Measurements from ENCODE around the gene PODXL2. TPM values are rescaled to one million over a fixed set of nuclear protein-coding genes. Genes with fewer than 3 reads are reported as not detected.

Gene PODXL2
- total RNA-seq, 1 donor from 2014 or later = 28.9 TPM

GRCh38 chr3:127709320-127710060 is 80.5 kb downstream of the PODXL2 start:
- TF ChIP-seq CTCF (conservative IDR thresholded peaks at IDR 0.05; ENCODE audit: low read depth, low read length) = no peak
- no peak for DNase-seq (ENCODE audit: low read depth)
- no peak overlapping the region for H3K4me3 ChIP-seq (ENCODE audit: low read depth, low read length)

GRCh38 chr3:127710155-127710941 is 81.4 kb downstream of the PODXL2 start:
- H3K4me3 ChIP-seq (ENCODE audit: low read depth, low read length) = no peak overlapping the region
- no peak for DNase-seq (ENCODE audit: low read depth)
- TF ChIP-seq CTCF (conservative IDR thresholded peaks at IDR 0.05; ENCODE audit: low read depth, low read length) = peak; percentile 1

- TF ChIP-seq CTCF (conservative IDR thresholded peaks at IDR 0.05; ENCODE audit: low read depth, low read length) = no peak
- H3K4me3 ChIP-seq (ENCODE audit: low read depth, low read length) = no peak overlapping the region
Observed at GRCh38 chr3:127711021-127711695, 82.2 kb downstream of the PODXL2 start.

GRCh38 chr3:127711896-127712295 is 82.9 kb downstream of the PODXL2 start:
- DNase-seq (ENCODE audit: low read depth) = no peak
- no peak for TF ChIP-seq CTCF (conservative IDR thresholded peaks at IDR 0.05; ENCODE audit: low read depth, low read length)
- no peak overlapping the region for H3K4me3 ChIP-seq (ENCODE audit: low read depth, low read length)

More at GRCh38 chr3:127711021-127711695, 82.2 kb downstream of the PODXL2 start:
- no peak for DNase-seq (ENCODE audit: low read depth)

GRCh38 chr3:127712461-127712860 is 83.5 kb downstream of the PODXL2 start:
- no peak for TF ChIP-seq CTCF (conservative IDR thresholded peaks at IDR 0.05; ENCODE audit: low read depth, low read length)
- DNase-seq (ENCODE audit: low read depth) = no peak
- no peak overlapping the region for H3K4me3 ChIP-seq (ENCODE audit: low read depth, low read length)

GRCh38 chr3:127712881-127713771 is 84.1 kb downstream of the PODXL2 start:
- TF ChIP-seq CTCF (conservative IDR thresholded peaks at IDR 0.05; ENCODE audit: low read depth, low read length) = no peak
- no peak overlapping the region for H3K4me3 ChIP-seq (ENCODE audit: low read depth, low read length)
- DNase-seq (ENCODE audit: low read depth) = no peak
